Uterus (tissue), 4 donors: Measurements from ENCODE around the gene CDC42. TPM values are rescaled to one million over a fixed set of nuclear protein-coding genes. Genes with fewer than 3 reads are reported as not detected.
"Not testable (repeated sequence)": the region's sequence is repeated elsewhere in the genome, so short reads cannot be mapped to it uniquely, and the experiment has no call there.

Experiments used
- DNase-seq, 2 donors: peaks; one replicate each; pipeline ENCODE4 v3.0.0-alpha.2; 2019 to 2020
- H3K27ac ChIP-seq, 2 donors: fragments of 200-600 bp; sonication (generic); 1 replicate in 1 of 2; 2 replicates in 1 of 2; pipeline ENCODE4 v1.5.1; 2016 to 2018
- H3K27me3 ChIP-seq, 2 donors: fragments of 200-600 bp; sonication (generic); one replicate each; pipeline ENCODE4 v1.5.1; 2018 to 2019; ENCODE audit warnings: control low read depth in 1 of 2
- H3K36me3 ChIP-seq, 2 donors: fragments of 200-600 bp; sonication (generic); one replicate each; pipeline ENCODE4 v1.5.1; 2019; ENCODE audit warnings: control low read depth in 1 of 2
- H3K4me1 ChIP-seq, 2 donors: fragments of 200-600 bp; sonication (generic); one replicate each; pipeline ENCODE4 v1.5.1; 2018 to 2019; ENCODE audit warnings: control low read depth in 1 of 2
- H3K4me3 ChIP-seq, 2 donors: fragments of 200-600 bp; sonication (generic); 1 replicate in 1 of 2; 2 replicates in 1 of 2; pipeline ENCODE4 v1.5.1; 2018 to 2019; ENCODE audit warnings: mild to moderate bottlenecking in 1 of 2
- H3K9me3 ChIP-seq, 2 donors: fragments of 200-600 bp; sonication (generic); one replicate each; pipeline ENCODE4 v1.5.1; 2019; ENCODE audit warnings: control low read depth in 1 of 2
- POLR2A ChIP-seq, 2 donors: fragments of 450-650 bp; IDR thresholded peaks; one replicate each; pipeline ENCODE4 v1.6.1; 2016; ENCODE audit warnings: antibody characterized with exemption in 2 of 2, mild to moderate bottlenecking in 1 of 2, moderate library complexity in 1 of 2
- intact Hi-C: fragments of 100-400 bp; cut with DNase I; formaldehyde crosslinking; loops from one replicate; pipeline ENCODE4 v1.15.1; 2023; ENCODE audit warnings: low total_unique reads
- total RNA-seq, 4 donors: library from RNA; depleted of rRNA in 3 of 4; stranded (reverse); fragments of >200 nt in 3 of 4; gene quantifications; one replicate each; pipeline versions ENCODE4 v1.1.0 to v1.2.4, GENCODE V29; 2014 to 2023
- TF ChIP-seq, protein P1 (sequence below), 4 experiments: fragments of 200-600 bp in 2 of 4; fragments of 450-650 bp in 2 of 4; sonication (generic) in 2 of 4; IDR thresholded peaks; one replicate each; pipeline ENCODE4 v1.5.1; 2016 to 2019; ENCODE audit warnings: antibody characterized with exemption in 4 of 4, mild to moderate bottlenecking in 2 of 4, moderate library complexity in 1 of 4
- donor health status: DM: yes; HTN: yes; CAD: no.

CDC42 gene
- total RNA-seq = 100 to 1,000 TPM; 173 to 570 (median 223) TPM

DNA sequence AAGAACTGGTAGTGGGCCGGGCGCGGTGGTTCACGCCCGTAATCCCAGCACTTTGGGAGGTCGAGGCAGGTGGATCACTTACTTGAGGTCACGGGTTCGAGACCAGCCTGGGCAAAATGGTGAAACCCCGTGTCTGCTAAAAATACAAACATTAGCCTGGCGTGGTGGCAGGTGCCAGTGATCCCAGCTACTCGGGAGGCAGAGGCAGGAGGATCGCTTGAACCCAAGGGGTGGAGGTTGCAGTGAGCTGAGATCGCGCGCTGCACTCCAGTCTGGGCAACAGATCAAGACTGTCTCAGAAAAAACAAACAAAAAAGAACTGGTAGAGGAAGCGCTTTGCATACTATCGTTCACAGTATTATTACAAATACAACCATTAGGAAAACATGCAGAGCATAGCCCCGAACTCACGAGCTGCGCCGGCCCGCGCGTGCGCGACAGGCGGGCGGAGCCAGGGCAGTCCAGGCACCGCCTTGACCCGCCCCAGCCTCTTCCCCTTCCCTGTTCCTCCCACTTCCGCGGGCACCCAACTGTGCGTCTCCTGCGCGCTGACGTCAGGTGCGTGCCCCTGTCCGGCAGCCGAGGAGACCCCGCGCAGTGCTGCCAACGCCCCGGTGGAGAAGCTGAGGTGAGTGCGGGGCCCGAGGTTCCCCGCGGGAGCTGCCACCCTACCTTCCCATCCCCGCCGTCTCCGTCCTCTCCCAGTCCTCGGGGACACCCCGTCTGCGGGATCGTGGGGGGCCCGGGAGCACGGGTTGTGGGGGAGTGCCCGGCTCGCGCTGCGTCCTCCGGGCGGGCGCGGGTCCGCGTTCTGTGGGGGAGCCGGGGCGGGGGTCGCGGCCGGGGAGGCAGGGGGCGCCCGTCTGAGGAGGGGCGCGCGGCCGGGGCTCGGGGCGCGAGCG, at the start of gene CDC42:
TSS of gene CDC42 (plus strand) at position 595 of the 902 bp plus-strand sequence. CDS start 25,770 bp downstream, outside the sequence.
- peak; percentile 96 to 100 for TF ChIP-seq POLR2A (IDR thresholded peaks at IDR 0.05)
- TF ChIP-seq, protein P1, sequence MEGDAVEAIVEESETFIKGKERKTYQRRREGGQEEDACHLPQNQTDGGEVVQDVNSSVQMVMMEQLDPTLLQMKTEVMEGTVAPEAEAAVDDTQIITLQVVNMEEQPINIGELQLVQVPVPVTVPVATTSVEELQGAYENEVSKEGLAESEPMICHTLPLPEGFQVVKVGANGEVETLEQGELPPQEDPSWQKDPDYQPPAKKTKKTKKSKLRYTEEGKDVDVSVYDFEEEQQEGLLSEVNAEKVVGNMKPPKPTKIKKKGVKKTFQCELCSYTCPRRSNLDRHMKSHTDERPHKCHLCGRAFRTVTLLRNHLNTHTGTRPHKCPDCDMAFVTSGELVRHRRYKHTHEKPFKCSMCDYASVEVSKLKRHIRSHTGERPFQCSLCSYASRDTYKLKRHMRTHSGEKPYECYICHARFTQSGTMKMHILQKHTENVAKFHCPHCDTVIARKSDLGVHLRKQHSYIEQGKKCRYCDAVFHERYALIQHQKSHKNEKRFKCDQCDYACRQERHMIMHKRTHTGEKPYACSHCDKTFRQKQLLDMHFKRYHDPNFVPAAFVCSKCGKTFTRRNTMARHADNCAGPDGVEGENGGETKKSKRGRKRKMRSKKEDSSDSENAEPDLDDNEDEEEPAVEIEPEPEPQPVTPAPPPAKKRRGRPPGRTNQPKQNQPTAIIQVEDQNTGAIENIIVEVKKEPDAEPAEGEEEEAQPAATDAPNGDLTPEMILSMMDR (IDR thresholded peaks at IDR 0.05) = peak in 2 of 4 experiments; percentile 20
- H3K27ac ChIP-seq = peak within 1 kb of the TSS; percentile 97 to 99
- H3K4me3 ChIP-seq = peak within 1 kb of the TSS; percentile 55 to 92
- no peaks in the 10 kb centered on the region for H3K9me3 ChIP-seq
- no peaks in the 10 kb centered on the region for H3K36me3 ChIP-seq
- H3K4me1 ChIP-seq = peaks cover 0 to 28% of the 10 kb centered on the region in 2 donors
- intact Hi-C loops = no loop called here
- peak; percentile 96 to 97 for DNase-seq
- H3K27me3 ChIP-seq = no peaks in the 10 kb centered on the region

DNA sequence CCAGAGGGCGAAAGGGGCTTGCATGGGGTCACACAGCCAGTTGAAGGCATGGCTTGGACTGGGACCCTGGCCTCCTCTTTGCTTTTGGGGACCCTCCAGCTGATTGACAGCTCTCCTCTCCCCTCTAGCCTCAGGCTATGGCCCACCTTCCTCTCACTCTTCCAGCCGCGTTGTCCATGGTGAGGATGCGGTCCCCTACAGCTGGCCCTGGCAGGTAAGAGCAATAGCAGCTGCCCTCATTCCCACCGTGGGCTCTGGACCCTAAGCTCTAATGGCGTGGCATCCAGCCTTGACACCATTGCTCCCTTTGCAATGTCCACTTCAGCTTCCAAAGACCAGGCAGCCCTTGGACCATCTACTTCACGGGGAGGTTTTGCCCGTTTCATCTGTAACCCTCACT, 49.6 kb upstream of the CDC42 start:
- H3K27me3 ChIP-seq, intact Hi-C loops, H3K27ac ChIP-seq, H3K9me3 ChIP-seq, H3K36me3 ChIP-seq, H3K4me3 ChIP-seq, H3K4me1 ChIP-seq, DNase-seq: not testable (repeated sequence)

DNA sequence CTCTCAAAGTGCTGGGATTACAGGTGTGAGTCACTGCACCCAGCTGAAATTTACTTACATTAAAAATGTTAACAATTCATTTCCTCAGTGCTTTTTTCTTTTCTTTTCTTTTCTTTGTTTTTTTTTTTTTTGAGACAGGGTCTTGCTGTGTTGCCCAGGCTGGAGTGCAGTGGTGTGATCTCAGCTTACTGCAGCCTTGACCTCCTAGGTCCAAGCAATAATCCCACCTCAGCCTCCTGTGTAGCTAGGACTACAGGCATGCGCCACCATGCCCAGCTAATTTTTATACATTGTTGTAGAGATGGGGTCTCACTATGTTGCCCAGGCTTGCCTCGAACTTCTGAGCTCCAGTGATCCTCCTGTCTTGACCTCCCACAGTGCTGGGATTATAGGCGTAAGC, 48.5 kb upstream of the CDC42 start:
- H3K9me3 ChIP-seq, intact Hi-C loops: not testable (repeated sequence)

DNA sequence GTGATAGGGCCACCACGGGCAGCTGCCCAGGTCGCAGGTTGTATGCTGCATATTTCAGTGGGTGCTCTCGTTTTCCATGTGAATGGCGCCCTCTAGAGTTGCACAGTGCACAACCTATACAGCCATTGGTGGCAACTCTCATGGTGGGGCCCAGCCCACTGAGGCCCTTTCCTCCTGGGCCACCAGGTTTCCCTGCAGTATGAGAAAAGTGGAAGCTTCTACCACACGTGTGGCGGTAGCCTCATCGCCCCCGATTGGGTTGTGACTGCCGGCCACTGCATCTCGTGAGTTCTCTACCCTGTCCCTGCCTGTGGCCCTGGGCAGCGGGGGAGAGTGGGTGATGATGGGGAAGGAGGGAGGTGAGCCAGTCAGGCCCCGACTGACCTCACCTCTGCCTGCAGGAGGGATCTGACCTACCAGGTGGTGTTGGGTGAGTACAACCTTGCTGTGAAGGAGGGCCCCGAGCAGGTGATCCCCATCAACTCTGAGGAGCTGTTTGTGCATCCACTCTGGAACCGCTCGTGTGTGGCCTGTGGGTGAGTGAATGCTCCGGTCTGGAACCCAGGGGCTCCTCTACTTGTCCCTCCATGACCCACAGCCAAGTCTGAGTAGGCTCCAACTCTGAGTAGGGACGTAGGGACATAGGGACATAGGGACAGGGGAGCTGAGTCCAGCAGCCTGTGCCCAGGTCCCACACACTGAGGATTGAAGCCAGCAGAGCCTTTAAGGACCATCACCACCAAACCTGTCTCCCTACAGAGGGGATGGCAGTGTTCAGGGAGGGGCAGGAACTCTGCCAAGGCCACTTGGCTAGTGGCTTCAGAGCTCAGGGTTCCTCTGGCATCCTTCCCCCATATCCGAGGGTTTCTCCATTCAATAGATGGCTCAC, 47.0 kb upstream of the CDC42 start:
- H3K4me1 ChIP-seq, H3K4me3 ChIP-seq, DNase-seq, H3K36me3 ChIP-seq, intact Hi-C loops, H3K27me3 ChIP-seq, H3K9me3 ChIP-seq, H3K27ac ChIP-seq: not testable (repeated sequence)

More for the DNA sequence above, 48.5 kb upstream of the CDC42 start:
- H3K4me3 ChIP-seq, H3K36me3 ChIP-seq, H3K27me3 ChIP-seq, H3K4me1 ChIP-seq, H3K27ac ChIP-seq, DNase-seq: not testable (repeated sequence)

DNA sequence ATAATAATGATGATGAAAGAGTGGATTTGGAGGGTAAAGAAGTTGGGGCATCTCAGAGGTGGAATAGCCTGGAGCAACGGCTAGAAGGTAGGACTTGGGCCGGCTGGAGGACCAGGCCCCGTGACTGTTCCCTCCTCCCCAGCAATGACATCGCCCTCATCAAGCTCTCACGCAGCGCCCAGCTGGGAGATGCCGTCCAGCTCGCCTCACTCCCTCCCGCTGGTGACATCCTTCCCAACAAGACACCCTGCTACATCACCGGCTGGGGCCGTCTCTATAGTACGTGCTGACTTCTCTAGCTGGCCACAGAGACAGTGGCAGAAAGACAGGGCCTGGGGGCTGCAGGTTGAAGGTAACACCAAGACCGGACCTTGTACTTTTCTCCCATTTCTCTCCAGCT, 45.8 kb upstream of the CDC42 start:
- H3K27me3 ChIP-seq, H3K27ac ChIP-seq, H3K4me3 ChIP-seq, intact Hi-C loops, H3K4me1 ChIP-seq, H3K36me3 ChIP-seq, DNase-seq, H3K9me3 ChIP-seq: not testable (repeated sequence)

DNA sequence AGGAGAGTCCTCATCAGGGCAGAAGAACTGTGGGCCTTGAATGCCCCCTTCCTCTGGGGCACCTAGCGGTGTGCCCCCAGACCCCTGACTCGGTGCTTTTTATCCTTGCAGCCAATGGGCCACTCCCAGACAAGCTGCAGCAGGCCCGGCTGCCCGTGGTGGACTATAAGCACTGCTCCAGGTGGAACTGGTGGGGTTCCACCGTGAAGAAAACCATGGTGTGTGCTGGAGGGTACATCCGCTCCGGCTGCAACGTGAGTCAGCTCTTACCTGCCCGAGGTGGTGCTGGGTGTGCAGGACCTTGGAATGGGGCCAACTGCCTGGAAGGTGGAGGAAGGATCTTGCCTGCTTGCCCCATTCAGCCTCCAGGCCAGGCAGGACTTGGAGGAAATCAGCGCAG, 45.2 kb upstream of the CDC42 start:
- H3K9me3 ChIP-seq, H3K4me1 ChIP-seq, intact Hi-C loops, H3K27ac ChIP-seq, H3K36me3 ChIP-seq, H3K27me3 ChIP-seq, H3K4me3 ChIP-seq, DNase-seq: not testable (repeated sequence)

DNA sequence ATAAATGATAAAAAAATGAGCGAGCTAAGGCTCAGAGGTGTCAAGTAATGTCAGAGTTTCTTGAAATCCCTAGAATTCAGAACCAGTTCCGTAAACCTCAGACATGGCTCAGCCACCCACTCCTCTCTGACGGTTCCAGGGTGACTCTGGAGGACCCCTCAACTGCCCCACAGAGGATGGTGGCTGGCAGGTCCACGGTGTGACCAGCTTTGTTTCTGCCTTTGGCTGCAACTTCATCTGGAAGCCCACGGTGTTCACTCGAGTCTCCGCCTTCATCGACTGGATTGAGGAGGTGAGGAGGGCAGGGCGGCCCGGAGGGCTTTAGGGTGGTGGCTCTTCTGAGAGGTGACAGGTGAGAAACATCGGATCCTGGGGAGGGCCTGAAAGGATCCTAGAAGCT, 42.9 kb upstream of the CDC42 start:
- H3K27me3 ChIP-seq, H3K9me3 ChIP-seq, H3K27ac ChIP-seq, DNase-seq, H3K4me1 ChIP-seq, H3K4me3 ChIP-seq, H3K36me3 ChIP-seq, intact Hi-C loops: not testable (repeated sequence)

DNA sequence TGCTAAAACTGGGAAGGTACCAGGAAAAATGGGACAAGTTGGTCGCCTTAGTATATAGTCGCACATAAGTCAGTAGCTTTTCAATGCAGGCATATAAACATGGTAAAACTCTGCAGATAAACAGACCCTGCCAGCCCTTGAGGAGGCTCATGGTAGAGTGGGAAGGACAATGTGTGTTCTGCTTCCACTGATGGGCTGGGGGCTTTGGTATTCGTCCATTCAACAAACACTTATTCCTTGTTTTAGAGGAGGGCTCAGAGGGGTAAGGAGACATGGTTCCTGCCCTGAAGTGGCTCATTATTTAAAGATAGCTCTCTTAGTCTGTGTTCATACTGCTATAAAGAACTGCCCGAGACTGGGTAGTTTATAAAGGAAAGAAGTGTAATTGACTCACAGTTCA, 39.8 kb upstream of the CDC42 start:
- H3K27ac ChIP-seq, DNase-seq, H3K36me3 ChIP-seq, H3K4me1 ChIP-seq, intact Hi-C loops, H3K4me3 ChIP-seq, H3K27me3 ChIP-seq, H3K9me3 ChIP-seq: not testable (repeated sequence)

DNA sequence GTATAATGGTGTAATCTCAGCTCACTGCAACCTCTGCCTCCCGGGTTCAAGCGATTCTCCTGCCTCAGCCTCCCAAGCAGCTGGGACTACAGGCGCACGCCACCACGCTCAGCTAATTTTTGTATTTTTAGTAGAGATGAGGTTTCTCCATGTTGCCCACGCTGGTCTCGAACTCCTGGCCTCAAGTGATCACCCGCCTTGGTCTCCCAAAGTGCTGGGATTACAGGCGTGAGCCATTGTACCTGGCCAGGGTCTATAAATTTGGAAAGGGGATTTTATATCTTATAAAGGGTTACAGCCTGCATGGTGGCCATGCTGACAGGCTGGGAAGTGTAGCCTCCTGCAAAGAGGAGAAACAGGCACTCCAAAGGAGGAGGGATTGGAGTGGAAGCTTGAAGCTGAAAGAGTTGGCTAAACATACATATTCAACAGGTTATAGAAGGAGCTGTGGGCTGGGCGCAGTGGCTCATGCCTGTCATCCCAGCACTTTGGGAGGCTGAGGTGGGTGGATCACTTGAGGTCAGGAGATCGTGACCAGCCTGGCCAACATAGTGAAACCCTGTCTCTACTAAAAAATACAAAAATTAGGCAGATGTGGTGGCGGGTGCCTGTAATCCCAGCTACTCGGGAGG, 37.8 kb upstream of the CDC42 start:
- H3K4me1 ChIP-seq, H3K27me3 ChIP-seq, H3K36me3 ChIP-seq, intact Hi-C loops, H3K4me3 ChIP-seq, H3K9me3 ChIP-seq, DNase-seq, H3K27ac ChIP-seq: not testable (repeated sequence)
